ENCODE measurements around the gene ARHGAP28.
"Not testable (repeated sequence)": the region's sequence is repeated elsewhere in the genome, so short reads cannot be mapped to it uniquely, and the experiment has no call there.

ARHGAP28 gene

GRCh38 chr18:6795307-6795706, 65.8 kb downstream of the ARHGAP28 start:
- TF ChIP-seq ZNF274 (IDR thresholded peaks at IDR 0.05; ENCODE audit: low read depth, low read length), result no peak
- H3K4me3 ChIP-seq (ENCODE audit: low read length), result no peak overlapping the region

- no peak overlapping the region for H3K4me3 ChIP-seq (ENCODE audit: low read length)
- no peak for TF ChIP-seq ZNF274 (IDR thresholded peaks at IDR 0.05; ENCODE audit: low read depth, low read length)
Measured at GRCh38 chr18:6796511-6796910, 67.0 kb downstream of the ARHGAP28 start.

GRCh38 chr18:6797171-6797570, 67.7 kb downstream of the ARHGAP28 start:
- no peak overlapping the region for H3K4me3 ChIP-seq (ENCODE audit: low read length)
- TF ChIP-seq ZNF274 (IDR thresholded peaks at IDR 0.05; ENCODE audit: low read depth, low read length), result no peak

GRCh38 chr18:6798896-6799295, 69.4 kb downstream of the ARHGAP28 start:
- no peak overlapping the region for H3K4me3 ChIP-seq (ENCODE audit: low read length)
- no peak for TF ChIP-seq ZNF274 (IDR thresholded peaks at IDR 0.05; ENCODE audit: low read depth, low read length)

- H3K4me3 ChIP-seq (ENCODE audit: low read length), result not testable (repeated sequence)
Measured at GRCh38 chr18:6800309-6800708, 70.8 kb downstream of the ARHGAP28 start.

- TF ChIP-seq ZNF274 (IDR thresholded peaks at IDR 0.05; ENCODE audit: low read depth, low read length), result no peak
- no peak overlapping the region for H3K4me3 ChIP-seq (ENCODE audit: low read length)
Measured at GRCh38 chr18:6807515-6808257, 78.2 kb downstream of the ARHGAP28 start.

GRCh38 chr18:6810191-6810590, 80.7 kb downstream of the ARHGAP28 start:
- no peak for TF ChIP-seq ZNF274 (IDR thresholded peaks at IDR 0.05; ENCODE audit: low read depth, low read length)
- H3K4me3 ChIP-seq (ENCODE audit: low read length), result no peak overlapping the region

GRCh38 chr18:6811816-6812215, 82.3 kb downstream of the ARHGAP28 start:
- no peak overlapping the region for H3K4me3 ChIP-seq (ENCODE audit: low read length)
- TF ChIP-seq ZNF274 (IDR thresholded peaks at IDR 0.05; ENCODE audit: low read depth, low read length), result no peak

- H3K4me3 ChIP-seq (ENCODE audit: low read length), result no peak overlapping the region
- no peak for TF ChIP-seq ZNF274 (IDR thresholded peaks at IDR 0.05; ENCODE audit: low read depth, low read length)
Measured at GRCh38 chr18:6814882-6815425, 85.4 kb downstream of the ARHGAP28 start.

GRCh38 chr18:6816154-6816553, 86.6 kb downstream of the ARHGAP28 start:
- TF ChIP-seq ZNF274 (IDR thresholded peaks at IDR 0.05; ENCODE audit: low read depth, low read length), result no peak

GRCh38 chr18:6819332-6819731, 89.8 kb downstream of the ARHGAP28 start:
- H3K4me3 ChIP-seq (ENCODE audit: low read length), result no peak overlapping the region
- no peak for TF ChIP-seq ZNF274 (IDR thresholded peaks at IDR 0.05; ENCODE audit: low read depth, low read length)

More at GRCh38 chr18:6816154-6816553, 86.6 kb downstream of the ARHGAP28 start:
- H3K4me3 ChIP-seq (ENCODE audit: low read length), result no peak overlapping the region

GRCh38 chr18:6820314-6820713, 90.8 kb downstream of the ARHGAP28 start:
- H3K4me3 ChIP-seq (ENCODE audit: low read length), result no peak overlapping the region
- no peak for TF ChIP-seq ZNF274 (IDR thresholded peaks at IDR 0.05; ENCODE audit: low read depth, low read length)

GRCh38 chr18:6821356-6821755, 91.8 kb downstream of the ARHGAP28 start:
- no peak for TF ChIP-seq ZNF274 (IDR thresholded peaks at IDR 0.05; ENCODE audit: low read depth, low read length)
- no peak overlapping the region for H3K4me3 ChIP-seq (ENCODE audit: low read length)

- H3K4me3 ChIP-seq (ENCODE audit: low read length), result not testable (repeated sequence)
Measured at GRCh38 chr18:6827161-6827560, 97.6 kb downstream of the ARHGAP28 start.

- not testable (repeated sequence) for H3K4me3 ChIP-seq (ENCODE audit: low read length)
Measured at GRCh38 chr18:6827566-6827965, 98.0 kb downstream of the ARHGAP28 start.

GRCh38 chr18:6830916-6831315, 101.4 kb downstream of the ARHGAP28 start:
- TF ChIP-seq ZNF274 (IDR thresholded peaks at IDR 0.05; ENCODE audit: low read depth, low read length), result no peak
- no peak overlapping the region for H3K4me3 ChIP-seq (ENCODE audit: low read length)
